ENCODE data around the gene UBE2O.

Gene UBE2O

DNA sequence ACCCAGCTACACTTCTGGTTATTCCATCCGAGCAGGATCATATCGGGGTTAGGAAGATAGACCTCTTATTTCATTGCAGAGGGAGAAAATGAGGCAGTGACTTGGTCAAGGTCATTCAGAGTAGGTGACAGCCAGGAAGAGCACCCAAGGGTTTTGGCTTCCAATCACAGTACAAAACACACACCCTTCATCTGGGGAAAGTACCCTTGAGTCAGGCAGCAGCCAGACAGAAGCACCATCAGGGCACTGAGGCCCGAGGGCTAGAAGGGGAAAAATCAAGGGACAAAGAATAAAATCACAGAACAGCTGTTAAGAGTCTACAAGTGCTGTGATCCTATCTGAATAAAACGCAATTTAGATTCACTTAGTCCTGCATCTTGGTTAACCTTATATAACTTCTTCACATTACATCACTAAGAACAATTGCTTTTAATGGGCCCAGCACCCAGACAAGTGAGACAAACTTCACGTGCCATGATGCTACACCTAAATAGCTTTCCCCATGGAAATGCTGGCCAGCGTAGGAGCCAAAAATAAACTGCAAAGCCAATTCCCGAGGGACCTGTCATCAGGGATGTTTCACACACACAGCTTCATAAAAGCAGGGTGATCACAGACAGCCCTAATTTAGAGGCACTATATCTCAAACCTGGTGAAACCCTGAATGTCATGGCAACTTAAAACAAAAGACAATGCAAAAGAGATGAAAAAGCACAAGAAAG, 4.9 kb downstream of the UBE2O start:
- H3K27ac ChIP-seq (ENCODE audit: insufficient read depth, low read depth, low read length, poor library complexity, severe bottlenecking): no peak overlapping the region
- H3K36me3 ChIP-seq (ENCODE audit: control insufficient read depth, insufficient read depth, low read length): no peaks in the 10 kb centered on the region
- H3K4me1 ChIP-seq (ENCODE audit: control insufficient read depth, insufficient read depth, low read length): peaks cover 23% of the 10 kb centered on the region
- H3K9me3 ChIP-seq (ENCODE audit: control insufficient read depth, low read length): no peaks in the 10 kb centered on the region
- H3K27me3 ChIP-seq (ENCODE audit: control insufficient read depth, insufficient read depth, low read length, poor library complexity, severe bottlenecking): no peaks in the 10 kb centered on the region
- H3K4me3 ChIP-seq (ENCODE audit: insufficient read depth, low read depth, low read length): no peak overlapping the region
- WGBS, 2 experiments: 77% methylated on average over 7 of the region's 7 CpGs

DNA sequence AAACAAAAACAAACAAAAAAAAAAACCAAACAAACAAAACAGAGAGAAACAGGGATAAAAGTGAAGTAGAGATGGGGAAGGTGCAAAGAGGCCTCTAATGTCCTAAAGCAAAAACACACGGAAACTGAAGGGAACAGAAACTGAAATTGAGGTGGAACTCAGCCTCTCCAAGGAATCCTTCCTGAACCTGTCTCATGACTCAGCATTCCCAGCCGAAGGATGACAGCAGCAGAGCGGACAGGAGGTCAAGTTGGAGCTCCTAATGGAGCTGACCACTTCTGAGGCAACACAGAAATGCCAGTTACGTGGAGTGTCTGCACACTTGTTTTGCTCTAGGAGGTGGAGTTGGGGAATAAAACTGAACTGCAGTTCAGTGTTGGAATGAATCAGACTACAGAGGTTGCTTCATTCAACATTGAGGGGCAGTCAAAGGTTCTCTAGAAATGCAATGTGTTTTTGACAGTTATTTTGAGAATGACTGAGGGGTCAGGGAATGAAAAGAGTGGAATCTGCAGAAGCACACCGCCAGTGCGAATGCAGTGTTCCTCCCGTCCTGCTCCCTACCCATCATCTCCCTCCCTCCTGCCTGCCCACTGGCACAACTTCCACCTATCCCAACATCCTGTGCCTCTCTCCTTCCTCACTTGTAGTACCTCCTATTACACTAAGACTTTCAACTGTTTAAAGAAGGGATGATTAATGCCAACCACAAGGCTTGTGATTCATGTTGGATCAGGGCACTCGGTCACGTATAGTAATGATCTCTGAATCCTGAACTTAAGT, 6.3 kb downstream of the UBE2O start:
- WGBS, 2 experiments: 66 to 67% methylated on average over 9 of the region's 9 CpGs
- Histone ChIP-seq H3K27ac (ENCODE audit: insufficient read depth, low read depth, low read length, poor library complexity, severe bottlenecking) (no peak overlapping the region), H3K9me3 (ENCODE audit: control insufficient read depth, low read length) (no peaks in the 10 kb centered on the region), H3K4me3 (ENCODE audit: insufficient read depth, low read depth, low read length) (no peak overlapping the region), H3K27me3 (ENCODE audit: control insufficient read depth, insufficient read depth, low read length, poor library complexity, severe bottlenecking) (no peaks in the 10 kb centered on the region), H3K4me1 (ENCODE audit: control insufficient read depth, insufficient read depth, low read length) (peaks cover 27% of the 10 kb centered on the region), H3K36me3 (ENCODE audit: control insufficient read depth, insufficient read depth, low read length) (no peaks in the 10 kb centered on the region)

DNA sequence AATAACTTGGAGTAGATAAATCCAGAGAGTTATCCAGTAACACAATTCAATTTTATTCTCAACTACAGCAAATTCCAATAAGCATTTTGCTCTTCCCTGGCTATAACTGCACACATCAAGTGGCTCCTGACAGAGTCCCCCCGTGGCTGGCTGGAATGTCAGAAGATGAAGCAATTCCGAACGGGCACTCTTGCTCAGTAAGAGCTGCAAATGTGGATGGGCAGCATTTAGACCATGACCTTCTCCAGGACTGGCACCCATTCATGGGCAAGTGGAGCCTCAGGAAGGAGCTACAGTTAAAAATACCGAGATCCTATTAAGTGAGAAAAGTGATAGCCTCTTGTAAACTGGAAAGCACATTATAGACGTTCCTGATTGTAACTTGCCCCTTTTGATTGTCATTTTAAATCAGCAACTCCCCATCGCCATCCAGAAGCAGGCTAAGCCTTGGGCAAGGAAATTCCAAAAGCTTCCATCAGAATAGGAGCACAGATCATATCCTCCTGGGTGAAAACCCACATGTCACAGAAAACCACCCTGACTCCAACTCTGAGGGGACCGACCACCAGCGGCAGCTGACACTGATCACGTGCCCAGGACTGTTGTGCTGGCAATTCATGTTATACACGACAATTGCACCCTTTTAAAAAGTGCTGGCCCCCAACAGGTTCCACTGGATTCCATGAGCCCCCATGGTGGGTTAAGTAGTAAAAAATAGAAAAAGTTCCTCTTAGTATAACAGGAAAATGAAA, 7.1 kb downstream of the UBE2O start:
- Histone ChIP-seq H3K36me3 (ENCODE audit: control insufficient read depth, insufficient read depth, low read length) (no peaks in the 10 kb centered on the region), H3K4me3 (ENCODE audit: insufficient read depth, low read depth, low read length) (no peak overlapping the region), H3K4me1 (ENCODE audit: control insufficient read depth, insufficient read depth, low read length) (peaks cover 24% of the 10 kb centered on the region), H3K27ac (ENCODE audit: insufficient read depth, low read depth, low read length, poor library complexity, severe bottlenecking) (no peak overlapping the region), H3K9me3 (ENCODE audit: control insufficient read depth, low read length) (no peaks in the 10 kb centered on the region), H3K27me3 (ENCODE audit: control insufficient read depth, insufficient read depth, low read length, poor library complexity, severe bottlenecking) (no peaks in the 10 kb centered on the region)
- WGBS, 2 experiments: 50 to 51% methylated on average over 10 of the region's 10 CpGs

DNA sequence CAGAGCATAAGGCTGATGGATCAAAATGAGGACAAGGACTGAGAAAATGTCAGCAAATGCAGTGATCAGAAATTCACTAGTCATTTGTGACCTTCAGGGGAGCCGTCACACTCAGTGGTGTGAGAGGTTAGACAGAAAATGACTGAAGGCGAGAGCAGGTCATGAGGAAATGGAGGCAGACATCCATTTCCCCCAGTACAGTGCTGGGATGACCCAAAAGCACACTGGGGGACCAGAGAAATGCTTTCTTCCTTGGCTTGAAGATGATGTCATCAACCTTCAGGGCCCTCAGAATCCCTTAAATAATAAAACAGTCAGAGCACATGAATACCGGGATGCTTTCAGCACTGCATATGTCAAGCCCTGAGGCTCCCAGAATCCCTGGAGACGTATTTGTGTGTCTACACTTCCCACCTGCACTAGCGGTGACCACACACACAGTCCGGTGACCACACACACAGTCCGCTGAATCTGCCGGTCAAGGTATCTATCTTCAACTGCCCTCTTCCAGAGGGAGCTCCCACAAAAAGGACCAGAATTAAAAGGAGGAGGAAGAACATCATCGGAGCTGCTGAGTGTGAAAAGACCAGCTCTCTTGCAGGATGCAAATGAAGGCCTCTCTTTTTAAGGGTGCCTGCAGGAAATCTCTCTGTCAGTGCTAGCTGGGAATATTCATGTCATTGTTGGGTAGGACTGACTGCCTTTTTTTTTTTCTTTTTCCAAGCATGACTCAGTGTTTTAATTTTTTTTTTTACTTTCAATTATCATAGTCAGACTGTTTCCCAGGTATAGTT, 8.2 kb downstream of the UBE2O start:
- Histone ChIP-seq H3K36me3 (ENCODE audit: control insufficient read depth, insufficient read depth, low read length) (no peaks in the 10 kb centered on the region), H3K9me3 (ENCODE audit: control insufficient read depth, low read length) (no peaks in the 10 kb centered on the region), H3K27me3 (ENCODE audit: control insufficient read depth, insufficient read depth, low read length, poor library complexity, severe bottlenecking) (no peaks in the 10 kb centered on the region), H3K4me3 (ENCODE audit: insufficient read depth, low read depth, low read length) (no peak overlapping the region), H3K4me1 (ENCODE audit: control insufficient read depth, insufficient read depth, low read length) (peaks cover 19% of the 10 kb centered on the region), H3K27ac (ENCODE audit: insufficient read depth, low read depth, low read length, poor library complexity, severe bottlenecking) (no peak overlapping the region)
- 27 to 32% methylated on average over 9 of the region's 9 CpGs for WGBS, 2 experiments

DNA sequence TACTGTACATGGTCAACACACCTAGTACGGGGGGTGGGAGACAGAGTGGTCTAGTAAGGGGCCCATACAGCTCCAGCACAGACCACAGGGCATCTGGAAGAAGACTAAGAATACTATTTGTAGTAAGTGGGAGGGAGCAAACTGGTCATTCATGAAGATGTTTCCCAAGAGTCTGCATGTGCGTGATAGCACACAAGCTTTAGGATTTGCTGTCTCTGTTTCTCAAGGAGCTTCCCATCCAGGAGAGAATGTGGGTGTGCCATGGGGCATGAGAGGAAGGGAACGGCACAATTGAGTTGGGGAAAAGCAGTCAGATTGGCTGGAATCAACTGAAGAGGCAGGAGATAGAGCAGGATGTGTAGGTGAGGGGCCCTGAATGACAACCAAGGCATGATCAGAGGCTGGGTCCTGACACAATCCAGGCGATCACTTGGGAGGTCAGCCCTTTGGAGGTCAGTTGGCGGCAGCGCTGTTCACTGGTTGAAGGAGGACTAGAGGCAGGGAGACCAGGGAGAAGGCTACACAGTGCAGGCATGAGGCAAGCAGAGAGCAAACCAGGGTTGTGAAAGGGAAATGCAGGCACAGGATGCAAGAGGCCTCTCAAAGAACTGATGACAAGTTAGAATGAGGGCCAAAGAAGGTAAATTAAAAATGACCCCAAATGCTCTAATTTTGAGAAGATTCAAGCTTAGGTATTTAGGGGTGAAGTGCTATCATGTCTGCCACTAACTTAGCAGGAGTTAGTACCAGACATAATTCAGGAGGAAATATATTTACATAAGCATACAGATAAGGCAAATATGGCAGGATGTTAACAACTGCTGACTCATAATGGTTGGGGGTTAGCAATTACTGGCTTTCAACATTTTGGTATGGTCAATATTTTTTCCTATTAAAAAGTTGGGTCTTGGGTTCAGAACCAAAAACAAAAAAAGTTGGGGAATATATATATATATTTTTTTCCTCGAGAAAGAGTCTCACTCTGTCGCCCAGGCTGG, 10.3 kb downstream of the UBE2O start:
- 93 to 97% methylated on average over 8 of the region's 8 CpGs for WGBS, 2 experiments
- Histone ChIP-seq H3K27ac (ENCODE audit: insufficient read depth, low read depth, low read length, poor library complexity, severe bottlenecking) (no peak overlapping the region), H3K4me3 (ENCODE audit: insufficient read depth, low read depth, low read length) (no peak overlapping the region), H3K9me3 (ENCODE audit: control insufficient read depth, low read length) (no peaks in the 10 kb centered on the region), H3K27me3 (ENCODE audit: control insufficient read depth, insufficient read depth, low read length, poor library complexity, severe bottlenecking) (no peaks in the 10 kb centered on the region), H3K4me1 (ENCODE audit: control insufficient read depth, insufficient read depth, low read length) (peaks cover 19% of the 10 kb centered on the region), H3K36me3 (ENCODE audit: control insufficient read depth, insufficient read depth, low read length) (no peaks in the 10 kb centered on the region)

DNA sequence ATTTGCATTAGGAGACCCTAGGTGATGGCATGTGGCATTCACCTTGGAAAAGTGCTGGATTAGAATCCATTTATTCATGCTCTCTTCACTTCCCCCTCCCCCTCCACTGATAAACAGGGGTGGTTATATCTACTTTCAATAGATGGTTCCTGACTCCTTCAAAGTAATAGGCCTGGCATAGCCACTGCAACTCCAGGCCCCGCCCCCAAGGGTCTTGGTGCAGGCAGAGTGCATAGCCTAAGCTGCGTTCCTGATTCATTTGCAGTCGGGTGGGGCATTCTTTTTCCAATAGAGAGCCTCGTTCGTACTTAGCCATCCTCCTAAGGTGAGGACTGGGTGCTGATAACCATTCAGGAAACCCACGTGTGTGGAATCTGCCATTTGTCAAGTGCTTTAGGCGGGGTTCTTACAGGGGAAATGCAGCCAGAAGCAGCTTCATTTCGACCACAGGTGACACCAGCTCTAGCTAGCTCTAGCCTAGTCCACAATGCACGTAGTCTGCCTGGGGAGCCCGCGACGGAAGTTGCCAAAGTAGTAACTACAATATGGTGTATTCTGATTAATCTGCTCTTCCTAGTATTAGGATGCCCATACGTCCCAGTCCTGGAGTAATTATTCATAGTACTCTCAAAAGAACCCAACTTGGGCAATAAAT, 11.1 kb downstream of the UBE2O start:
- no peak overlapping the region for H3K27ac ChIP-seq (ENCODE audit: insufficient read depth, low read depth, low read length, poor library complexity, severe bottlenecking)
- H3K27me3 ChIP-seq (ENCODE audit: control insufficient read depth, insufficient read depth, low read length, poor library complexity, severe bottlenecking): no peaks in the 10 kb centered on the region
- peaks cover 14% of the 10 kb centered on the region for H3K4me1 ChIP-seq (ENCODE audit: control insufficient read depth, insufficient read depth, low read length)
- WGBS, 2 experiments: 66 to 72% methylated on average over 13 of the region's 13 CpGs
- no peaks in the 10 kb centered on the region for H3K9me3 ChIP-seq (ENCODE audit: control insufficient read depth, low read length)
- H3K4me3 ChIP-seq (ENCODE audit: insufficient read depth, low read depth, low read length): no peak overlapping the region
- H3K36me3 ChIP-seq (ENCODE audit: control insufficient read depth, insufficient read depth, low read length): no peaks in the 10 kb centered on the region

DNA sequence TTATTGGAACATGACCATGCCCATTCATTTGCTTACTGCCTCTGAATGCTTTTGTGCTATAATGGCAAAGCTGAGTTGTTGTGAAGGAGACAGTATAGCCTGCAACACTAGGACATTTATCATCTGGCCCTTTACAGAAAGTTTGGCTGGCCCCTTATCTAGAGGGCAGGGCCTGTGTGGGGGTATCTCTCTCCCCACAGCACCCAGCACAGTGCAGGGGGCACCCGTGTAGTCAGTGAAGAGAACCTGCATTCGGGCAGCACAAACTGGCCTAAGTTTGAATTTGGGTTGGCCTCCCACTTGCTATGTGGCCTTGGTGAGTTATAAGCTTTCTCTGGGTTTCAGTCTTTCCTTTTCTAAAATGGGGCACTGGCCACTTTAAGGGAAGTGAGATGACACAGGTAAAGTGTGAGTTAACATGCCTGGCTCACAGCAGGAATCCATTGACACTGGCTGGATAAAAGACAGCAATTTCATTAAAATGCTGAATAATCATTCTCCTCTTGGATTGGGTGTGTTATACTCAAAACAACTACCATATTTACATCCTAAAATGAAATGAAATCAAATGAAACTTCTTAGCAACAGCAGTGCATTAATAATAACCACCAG, 12.1 kb downstream of the UBE2O start:
- H3K4me1 ChIP-seq (ENCODE audit: control insufficient read depth, insufficient read depth, low read length): peaks cover 13% of the 10 kb centered on the region
- 78 to 90% methylated on average over 2 of the region's 2 CpGs for WGBS, 2 experiments
- no peaks in the 10 kb centered on the region for H3K27me3 ChIP-seq (ENCODE audit: control insufficient read depth, insufficient read depth, low read length, poor library complexity, severe bottlenecking)
- no peaks in the 10 kb centered on the region for H3K9me3 ChIP-seq (ENCODE audit: control insufficient read depth, low read length)
- H3K27ac ChIP-seq (ENCODE audit: insufficient read depth, low read depth, low read length, poor library complexity, severe bottlenecking): no peak overlapping the region
- H3K36me3 ChIP-seq (ENCODE audit: control insufficient read depth, insufficient read depth, low read length): no peaks in the 10 kb centered on the region
- H3K4me3 ChIP-seq (ENCODE audit: insufficient read depth, low read depth, low read length): no peak overlapping the region

DNA sequence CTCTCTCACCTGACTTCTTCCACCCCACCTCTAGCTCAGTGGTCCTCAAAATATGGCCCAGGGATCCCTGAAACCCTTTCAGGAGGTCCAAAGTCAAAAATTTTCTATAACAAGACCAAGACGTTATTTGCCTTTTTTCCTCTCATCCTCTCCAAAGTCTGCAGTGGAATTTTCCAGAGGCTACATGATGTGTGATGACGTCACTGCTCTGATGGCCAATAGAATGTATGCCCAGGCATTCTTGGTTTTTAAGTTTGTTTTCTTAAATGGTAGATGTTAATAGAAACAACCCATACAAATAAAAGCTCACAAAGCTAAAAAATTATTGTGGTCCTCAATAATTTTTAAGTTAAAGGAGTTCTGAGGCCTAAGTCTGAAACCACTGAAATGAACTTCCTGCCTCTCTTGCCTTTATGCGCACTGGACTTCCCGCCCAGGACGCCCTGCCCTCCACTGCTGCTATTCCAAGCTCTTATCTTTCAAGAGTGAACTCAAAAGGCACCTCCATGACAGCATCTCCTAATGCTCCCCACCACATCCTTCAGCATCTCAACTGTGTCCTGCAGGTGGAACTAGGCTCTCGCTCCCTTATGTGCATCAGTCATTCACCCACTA, 13.5 kb downstream of the UBE2O start:
- 93 to 96% methylated on average over 5 to 6 of the region's 6 CpGs for WGBS, 2 experiments
- Histone ChIP-seq H3K9me3 (ENCODE audit: control insufficient read depth, low read length) (no peaks in the 10 kb centered on the region), H3K36me3 (ENCODE audit: control insufficient read depth, insufficient read depth, low read length) (no peaks in the 10 kb centered on the region), H3K4me1 (ENCODE audit: control insufficient read depth, insufficient read depth, low read length) (peaks cover 4% of the 10 kb centered on the region), H3K27ac (ENCODE audit: insufficient read depth, low read depth, low read length, poor library complexity, severe bottlenecking) (no peak overlapping the region), H3K4me3 (ENCODE audit: insufficient read depth, low read depth, low read length) (no peak overlapping the region), H3K27me3 (ENCODE audit: control insufficient read depth, insufficient read depth, low read length, poor library complexity, severe bottlenecking) (no peaks in the 10 kb centered on the region)

All from ectodermal cell (in vitro differentiated cells).